GM12878 (cell line): ENCODE data around the gene FAM217B. TPM values are rescaled to one million over a fixed set of nuclear protein-coding genes. Genes with fewer than 3 reads are reported as not detected.

ENCODE experiments used
- ATAC-seq: fragments of 200-7000 bp; cut with Tn5 transposase; 3 replicates; pipeline ENCODE4 v1.9.1; 2020; ENCODE audit warnings: mild to moderate bottlenecking, moderate library complexity
- BruUV-seq: library from RNA; stranded (reverse); fragments of 400-500 nt; replicated peaks from 2 replicates; lab custom pipeline; 2021; lab: Mats Ljungman, UMichigan
- CTCF ChIA-PET: fragments of 300-600 bp; sonication (Branson Sonifier 250); formaldehyde crosslinking; extraction: SDS; loops from one replicate; lab custom pipeline; 2021; ENCODE audit warnings: inconsistent platforms; lab: Yijun Ruan, JAX
- POLR2A ChIA-PET: fragments of 350-600 bp; formaldehyde crosslinking; extraction: SDS; loops from one replicate; lab custom pipeline; 2021; ENCODE audit warnings: inconsistent platforms; lab: Charles Lee
- RAD21 ChIA-PET: fragments of 300-600 bp; sonication (Branson Sonifier 250); formaldehyde crosslinking; loops from one replicate; lab custom pipeline; 2023; ENCODE audit warnings: antibody characterized with exemption; ENCODE audit not compliant: unreplicated experiment; lab: Charles Lee
- SMC1A ChIA-PET: fragments of 300-600 bp; sonication (Branson Sonifier 250); formaldehyde crosslinking; loops from one replicate; lab custom pipeline; 2023; ENCODE audit not compliant: unreplicated experiment, uncharacterized antibody; lab: Charles Lee
- DNase-seq: peaks from one replicate; pipeline ENCODE4 v3.0.0-alpha.2; 2011; ENCODE audit warnings: low read depth, low spot score
- FAIRE-seq: peaks from 3 replicates; lab custom pipeline; 2011; peaks lifted over from hg19 to GRCh38; lab: Jason Lieb, UNC
- H2AFZ ChIP-seq: 2 replicates; pipeline ENCODE4 v1.6.0; 2011; ENCODE audit warnings: low read depth, low read length, control low read depth; ENCODE audit not compliant: control insufficient read depth
- H3K27ac ChIP-seq: 2 replicates; pipeline ENCODE4 v1.5.1; 2011; ENCODE audit warnings: control low read depth; ENCODE audit not compliant: control insufficient read depth, insufficient read depth
- H3K27me3 ChIP-seq, 2 experiments: replicated peaks in 1 of 2; 2 replicates each; pipeline versions ENCODE4 v1.6.0 to v1.6.1; 2011; ENCODE audit warnings: low read length in 1 of 2; ENCODE audit not compliant: control insufficient read depth in 2 of 2, insufficient read depth in 2 of 2
- H3K36me3 ChIP-seq, 2 experiments: 2 replicates each; pipeline ENCODE4 v1.5.1; 2011; ENCODE audit warnings: low read length in 1 of 2; ENCODE audit not compliant: control insufficient read depth in 2 of 2, insufficient read depth in 2 of 2
- H3K4me1 ChIP-seq: 2 replicates; pipeline ENCODE4 v1.6.1; 2011; ENCODE audit warnings: mild to moderate bottlenecking, low read length, moderate library complexity, mixed read lengths; ENCODE audit not compliant: control insufficient read depth, insufficient read depth
- H3K4me2 ChIP-seq: 2 replicates; pipeline ENCODE4 v1.6.0; 2011; ENCODE audit warnings: control low read depth; ENCODE audit not compliant: control insufficient read depth, insufficient read depth
- H3K4me3 ChIP-seq: fragments of 200-600 bp; sonication (generic); 2 replicates; pipeline ENCODE4 v1.5.1; 2016
- H3K79me2 ChIP-seq: 2 replicates; pipeline ENCODE4 v1.6.0; 2011; ENCODE audit warnings: low read length; ENCODE audit not compliant: control insufficient read depth, insufficient read depth
- H3K9ac ChIP-seq: 2 replicates; pipeline ENCODE4 v1.8.0; 2011; ENCODE audit warnings: low read length, control low read depth, mixed read lengths; ENCODE audit not compliant: control insufficient read depth, insufficient read depth
- H3K9me3 ChIP-seq: replicated peaks from 3 replicates; pipeline ENCODE4 v1.5.1; 2011; ENCODE audit warnings: mild to moderate bottlenecking, low read length; ENCODE audit not compliant: control insufficient read depth, insufficient read depth
- H4K20me1 ChIP-seq: 2 replicates; pipeline ENCODE4 v1.6.0; 2011; ENCODE audit not compliant: control insufficient read depth, insufficient read depth
- BCL11A ChIP-seq: IDR thresholded peaks from 2 replicates; pipeline ENCODE4 v1.6.1; 2011; ENCODE audit warnings: low read depth, low read length
- BCLAF1 ChIP-seq: fragments of 450-650 bp; IDR thresholded peaks from 2 replicates; pipeline ENCODE4 v1.6.1; 2017; ENCODE audit warnings: antibody characterized with exemption, mild to moderate bottlenecking, moderate library complexity
- CBX5 ChIP-seq: sonication (generic); IDR thresholded peaks from 2 replicates; pipeline ENCODE4 v1.6.1; 2016; ENCODE audit warnings: low read depth, moderate library complexity, mild to moderate bottlenecking, inconsistent platforms
- FOXM1 ChIP-seq: IDR thresholded peaks from 2 replicates; pipeline ENCODE4 v1.6.1; 2012; ENCODE audit warnings: low read depth, mild to moderate bottlenecking, inconsistent platforms, low read length, moderate library complexity
- SP1 ChIP-seq: IDR thresholded peaks from one replicate; pipeline ENCODE4 v1.6.1; 2011; ENCODE audit warnings: low read depth, low read length
- STAT3 ChIP-seq: IDR thresholded peaks from 2 replicates; pipeline ENCODE4 v1.6.1; 2011; ENCODE audit warnings: low read depth, low read length, improper control_type of control experiment
- WGBS: methylation state at CpG from one replicate; pipeline ENCODE4 v1.1.6; 2016; ENCODE audit warnings: low lambda C conversion rate; ENCODE audit not compliant: insufficient replicate concordance, insufficient coverage; ENCODE audit errors: missing lambda C conversion rate; 5-methylcytosine and 5-hydroxymethylcytosine counted together
- in situ Hi-C: fragments of 300-500 bp; cut with MboI; formaldehyde crosslinking; loops from 9 replicates; pipeline ENCODE4 v1.14.3; 2018; ENCODE audit warnings: mixed read lengths
- intact Hi-C: fragments of 100-400 bp; cut with micrococcal nuclease; formaldehyde crosslinking; loops from one replicate; pipeline ENCODE4 v1.14.2; 2022; ENCODE audit not compliant: unreplicated experiment
- polyA plus RNA-seq, 11 experiments: library from polyadenylated mRNA; depleted of rRNA in 4 of 11; unstranded in 6 of 11; stranded (reverse) in 5 of 11; fragments of >200 nt; fragmentation: Nextera tagmentation in 4 of 11; fragmentation: Illumina TruSeq in 1 of 11; extraction: Ambion mirVana in 4 of 11; extraction: Trizol in 1 of 11; gene quantifications; 1 replicate in 1 of 11; 2 replicates in 10 of 11; pipeline versions ENCODE4 v1.2.1 to v1.2.3, GENCODE V29; 2011 to 2016; ENCODE audit warnings: inconsistent platforms in 2 of 11, missing spikeins in 2 of 11, low read depth in 1 of 11
- total RNA-seq, 4 experiments: library from RNA; depleted of rRNA in 3 of 4; stranded (reverse); fragments of >200 nt in 3 of 4; fragmentation: Illumina TruSeq in 1 of 4; extraction: Trizol in 1 of 4; gene quantifications; 2 replicates each; pipeline versions ENCODE4 v1.2.1 to v1.2.3, GENCODE V29; 2013 to 2021
- TF ChIP-seq, protein P1 (sequence below): fragments of 450-650 bp; formaldehyde crosslinking; IDR thresholded peaks from 2 replicates; pipeline ENCODE4 v1.4.0; 2020; ENCODE audit warnings: mild to moderate bottlenecking, moderate library complexity
- TF ChIP-seq, protein P2 (sequence below): fragments of 450-650 bp; IDR thresholded peaks from 2 replicates; pipeline ENCODE4 v1.6.1; 2017; ENCODE audit warnings: mild to moderate bottlenecking
- TF ChIP-seq, protein P3 (sequence below): fragments of 450-650 bp; IDR thresholded peaks from 2 replicates; pipeline ENCODE4 v1.6.1; 2018; ENCODE audit warnings: mild to moderate bottlenecking, low read depth, moderate library complexity; ENCODE audit not compliant: partially characterized antibody

Gene FAM217B
- total and polyA plus RNA-seq, 10 of the 15 experiments (the other 5 are each of a cell fraction or from before 2014, with no cell fraction given), result 6.3 to 18.3 (median 10.6) TPM

DNA sequence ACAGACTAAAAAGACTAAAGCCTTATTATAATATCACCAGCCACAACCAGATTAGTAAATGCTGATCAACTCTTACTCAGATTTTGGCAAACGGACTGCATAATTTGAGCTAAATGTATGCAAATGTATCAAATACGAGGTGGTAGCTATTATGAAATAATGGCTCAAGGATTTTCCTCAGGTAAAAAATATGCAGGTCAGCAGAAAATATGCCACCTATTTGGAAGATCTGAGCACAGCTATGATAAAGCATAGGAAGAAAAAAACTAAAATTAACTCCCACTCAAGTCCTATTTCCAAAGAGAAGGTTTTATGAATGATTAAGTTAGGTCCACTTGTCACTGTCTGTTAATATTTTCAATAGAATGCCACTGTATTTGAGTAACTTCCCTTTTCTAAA, 29.1 kb upstream of the FAM217B start:
- intact Hi-C loops, result no loop called here
- no peak for DNase-seq
- POLR2A ChIA-PET, result no interaction called here
- WGBS, result 54% methylated on average over 2 of the region's 2 CpGs
- no peaks in the 10 kb centered on the region for H3K79me2 ChIP-seq
- CTCF ChIA-PET, result interaction anchor here (1.1 to 1.9 kb wide), 4 partner anchors 17 to 146 kb away, joined by 3 to 7 read pairs (median 4); no protein-coding TSS in a partner anchor
- no peak overlapping the region for H3K4me2 ChIP-seq
- no peaks in the 10 kb centered on the region for H3K4me1 ChIP-seq
- H3K36me3 ChIP-seq, result no peaks in the 10 kb centered on the region
- no peak for FAIRE-seq
- no peaks in the 10 kb centered on the region for H4K20me1 ChIP-seq
- no peaks in the 10 kb centered on the region for H3K27me3 ChIP-seq
- no peak for ATAC-seq
- H3K4me3 ChIP-seq, result no peak overlapping the region
- in situ Hi-C loops, result no loop called here
- H2AFZ ChIP-seq, result no peak overlapping the region
- H3K27ac ChIP-seq, result no peak overlapping the region
- RAD21 ChIA-PET, result no interaction called here
- no peak overlapping the region for H3K9ac ChIP-seq
- BruUV-seq, result no TSS peak
- no peaks in the 10 kb centered on the region; the same call in 2 of the 3 replicates for H3K9me3 ChIP-seq
- SMC1A ChIA-PET, result interaction anchor here (1.0 to 1.3 kb wide), 3 partner anchors 15 to 30 kb away, joined by 3 read pairs; no protein-coding TSS in a partner anchor
- TF ChIP-seq FOXM1 (no peak), CBX5 (no peak), BCLAF1 (no peak), BCL11A (no peak), STAT3 (no peak), SP1 (no peak)
- TF ChIP-seq, protein P1, sequence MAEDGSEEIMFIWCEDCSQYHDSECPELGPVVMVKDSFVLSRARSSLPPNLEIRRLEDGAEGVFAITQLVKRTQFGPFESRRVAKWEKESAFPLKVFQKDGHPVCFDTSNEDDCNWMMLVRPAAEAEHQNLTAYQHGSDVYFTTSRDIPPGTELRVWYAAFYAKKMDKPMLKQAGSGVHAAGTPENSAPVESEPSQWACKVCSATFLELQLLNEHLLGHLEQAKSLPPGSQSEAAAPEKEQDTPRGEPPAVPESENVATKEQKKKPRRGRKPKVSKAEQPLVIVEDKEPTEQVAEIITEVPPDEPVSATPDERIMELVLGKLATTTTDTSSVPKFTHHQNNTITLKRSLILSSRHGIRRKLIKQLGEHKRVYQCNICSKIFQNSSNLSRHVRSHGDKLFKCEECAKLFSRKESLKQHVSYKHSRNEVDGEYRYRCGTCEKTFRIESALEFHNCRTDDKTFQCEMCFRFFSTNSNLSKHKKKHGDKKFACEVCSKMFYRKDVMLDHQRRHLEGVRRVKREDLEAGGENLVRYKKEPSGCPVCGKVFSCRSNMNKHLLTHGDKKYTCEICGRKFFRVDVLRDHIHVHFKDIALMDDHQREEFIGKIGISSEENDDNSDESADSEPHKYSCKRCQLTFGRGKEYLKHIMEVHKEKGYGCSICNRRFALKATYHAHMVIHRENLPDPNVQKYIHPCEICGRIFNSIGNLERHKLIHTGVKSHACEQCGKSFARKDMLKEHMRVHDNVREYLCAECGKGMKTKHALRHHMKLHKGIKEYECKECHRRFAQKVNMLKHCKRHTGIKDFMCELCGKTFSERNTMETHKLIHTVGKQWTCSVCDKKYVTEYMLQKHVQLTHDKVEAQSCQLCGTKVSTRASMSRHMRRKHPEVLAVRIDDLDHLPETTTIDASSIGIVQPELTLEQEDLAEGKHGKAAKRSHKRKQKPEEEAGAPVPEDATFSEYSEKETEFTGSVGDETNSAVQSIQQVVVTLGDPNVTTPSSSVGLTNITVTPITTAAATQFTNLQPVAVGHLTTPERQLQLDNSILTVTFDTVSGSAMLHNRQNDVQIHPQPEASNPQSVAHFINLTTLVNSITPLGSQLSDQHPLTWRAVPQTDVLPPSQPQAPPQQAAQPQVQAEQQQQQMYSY (CRISPR knock-in tag), result no peak
- TF ChIP-seq, protein P2, sequence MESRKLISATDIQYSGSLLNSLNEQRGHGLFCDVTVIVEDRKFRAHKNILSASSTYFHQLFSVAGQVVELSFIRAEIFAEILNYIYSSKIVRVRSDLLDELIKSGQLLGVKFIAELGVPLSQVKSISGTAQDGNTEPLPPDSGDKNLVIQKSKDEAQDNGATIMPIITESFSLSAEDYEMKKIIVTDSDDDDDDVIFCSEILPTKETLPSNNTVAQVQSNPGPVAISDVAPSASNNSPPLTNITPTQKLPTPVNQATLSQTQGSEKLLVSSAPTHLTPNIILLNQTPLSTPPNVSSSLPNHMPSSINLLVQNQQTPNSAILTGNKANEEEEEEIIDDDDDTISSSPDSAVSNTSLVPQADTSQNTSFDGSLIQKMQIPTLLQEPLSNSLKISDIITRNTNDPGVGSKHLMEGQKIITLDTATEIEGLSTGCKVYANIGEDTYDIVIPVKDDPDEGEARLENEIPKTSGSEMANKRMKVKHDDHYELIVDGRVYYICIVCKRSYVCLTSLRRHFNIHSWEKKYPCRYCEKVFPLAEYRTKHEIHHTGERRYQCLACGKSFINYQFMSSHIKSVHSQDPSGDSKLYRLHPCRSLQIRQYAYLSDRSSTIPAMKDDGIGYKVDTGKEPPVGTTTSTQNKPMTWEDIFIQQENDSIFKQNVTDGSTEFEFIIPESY, result no peak
- TF ChIP-seq, protein P3, sequence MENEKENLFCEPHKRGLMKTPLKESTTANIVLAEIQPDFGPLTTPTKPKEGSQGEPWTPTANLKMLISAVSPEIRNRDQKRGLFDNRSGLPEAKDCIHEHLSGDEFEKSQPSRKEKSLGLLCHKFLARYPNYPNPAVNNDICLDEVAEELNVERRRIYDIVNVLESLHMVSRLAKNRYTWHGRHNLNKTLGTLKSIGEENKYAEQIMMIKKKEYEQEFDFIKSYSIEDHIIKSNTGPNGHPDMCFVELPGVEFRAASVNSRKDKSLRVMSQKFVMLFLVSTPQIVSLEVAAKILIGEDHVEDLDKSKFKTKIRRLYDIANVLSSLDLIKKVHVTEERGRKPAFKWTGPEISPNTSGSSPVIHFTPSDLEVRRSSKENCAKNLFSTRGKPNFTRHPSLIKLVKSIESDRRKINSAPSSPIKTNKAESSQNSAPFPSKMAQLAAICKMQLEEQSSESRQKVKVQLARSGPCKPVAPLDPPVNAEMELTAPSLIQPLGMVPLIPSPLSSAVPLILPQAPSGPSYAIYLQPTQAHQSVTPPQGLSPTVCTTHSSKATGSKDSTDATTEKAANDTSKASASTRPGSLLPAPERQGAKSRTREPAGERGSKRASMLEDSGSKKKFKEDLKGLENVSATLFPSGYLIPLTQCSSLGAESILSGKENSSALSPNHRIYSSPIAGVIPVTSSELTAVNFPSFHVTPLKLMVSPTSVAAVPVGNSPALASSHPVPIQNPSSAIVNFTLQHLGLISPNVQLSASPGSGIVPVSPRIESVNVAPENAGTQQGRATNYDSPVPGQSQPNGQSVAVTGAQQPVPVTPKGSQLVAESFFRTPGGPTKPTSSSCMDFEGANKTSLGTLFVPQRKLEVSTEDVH, result no peak
